ENCODE results near the gene HAP1.

- no peak for TF ChIP-seq POLR2A (IDR thresholded peaks at IDR 0.05; ENCODE audit: low read length)
- TF ChIP-seq RCOR1 (IDR thresholded peaks at IDR 0.05; ENCODE audit: low read depth, low read length), result no peak
- TF ChIP-seq HOXB13 (CRISPR knock-in tag; IDR thresholded peaks at IDR 0.05; ENCODE audit: low read depth), result no peak
- TF ChIP-seq CTCF (IDR thresholded peaks at IDR 0.05), result no peak
- no peak for TF ChIP-seq MAX (IDR thresholded peaks at IDR 0.05)
- TF ChIP-seq NR3C1 (IDR thresholded peaks at IDR 0.05), result no peak
- TF ChIP-seq ELK1 (IDR thresholded peaks at IDR 0.05; ENCODE audit: low read depth, low read length), result no peak
- no peak for TF ChIP-seq E2F6 (IDR thresholded peaks at IDR 0.05; ENCODE audit: borderline replicate concordance, low read depth)
- no peak for TF ChIP-seq EHMT2 (IDR thresholded peaks at IDR 0.05; ENCODE audit: low read depth)
- TF ChIP-seq ATOH8 (CRISPR knock-in tag; IDR thresholded peaks at IDR 0.05; ENCODE audit: low read depth), result no peak
Measured at GRCh38 chr17:41763327-41763726, 28.9 kb upstream of the HAP1 start.
